Brain microvascular endothelial cell (primary cell): ENCODE data around the gene ABCC3.

Experiments used
- DNase-seq: peaks from one replicate; pipeline ENCODE4 v3.0.0-alpha.2; 2020
- H3K27ac ChIP-seq: fragments of 250-450 bp; sonication (Bioruptor Pico); 2 replicates; pipeline ENCODE4 v1.5.1; 2020; ENCODE audit warnings: mild to moderate bottlenecking, moderate library complexity
- H3K27me3 ChIP-seq: fragments of 250-450 bp; sonication (Bioruptor Pico); replicated peaks from 2 replicates; pipeline ENCODE4 v1.5.1; 2020; ENCODE audit warnings: mild to moderate bottlenecking
- H3K36me3 ChIP-seq: fragments of 250-450 bp; sonication (Bioruptor Pico); replicated peaks from 2 replicates; pipeline ENCODE4 v1.5.1; 2020; ENCODE audit warnings: mild to moderate bottlenecking
- H3K4me3 ChIP-seq: 2 replicates; pipeline ENCODE4 v1.5.1; 2011; ENCODE audit warnings: low read depth, mild to moderate bottlenecking, control low read depth, low read length, moderate library complexity
- in situ Hi-C: cut with HindIII; loops from 2 replicates; pipeline ENCODE4 v1.10.0; 2017; ENCODE audit warnings: low sequenced_read_pairs, low pct_ligation_motif_present
- TF ChIP-seq, protein P1 (sequence below): IDR thresholded peaks from 2 replicates; pipeline ENCODE4 v1.5.1; 2011; ENCODE audit warnings: low read depth, mild to moderate bottlenecking, moderate library complexity, low read length, control low read depth, inconsistent platforms; ENCODE audit errors: missing control alignments

The ABCC3 gene

DNA sequence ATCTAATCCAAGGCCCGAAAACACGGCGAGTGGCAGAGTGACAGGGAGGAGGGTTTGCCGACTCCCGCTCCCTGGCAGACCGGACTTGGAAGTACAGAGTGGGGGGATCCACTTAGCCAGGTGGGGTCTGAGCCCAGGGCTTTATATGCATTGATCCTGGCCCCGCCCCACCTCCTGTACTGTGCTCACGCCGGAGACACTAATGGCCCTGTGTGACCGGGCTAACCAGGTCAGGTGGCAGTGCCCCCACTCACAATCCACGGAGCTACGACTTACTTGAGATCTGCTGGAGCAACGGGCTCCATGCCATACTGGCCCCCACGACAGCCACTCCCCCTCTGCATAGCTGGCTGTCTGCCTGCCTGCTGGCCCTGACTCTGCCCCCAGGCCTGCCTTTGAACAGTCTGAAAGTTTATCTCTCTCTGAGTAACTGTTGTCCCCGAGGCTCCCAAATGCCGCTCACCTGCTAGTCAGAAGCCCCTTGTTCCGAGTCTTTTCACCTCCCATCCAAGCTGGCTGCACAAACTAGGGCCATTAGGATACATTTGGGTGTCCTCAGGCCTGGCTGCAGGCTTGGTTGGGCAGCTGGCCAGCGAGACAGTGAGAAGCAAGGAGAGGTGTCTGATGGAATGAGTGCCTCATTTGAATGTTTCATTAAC lies 46.2 kb upstream of the ABCC3 start:
- Histone ChIP-seq H3K27ac (no peak overlapping the region), H3K36me3 (no peaks in the 10 kb centered on the region), H3K27me3 (peaks cover 11% of the 10 kb centered on the region), H3K4me3 (no peak overlapping the region)
- no peak for DNase-seq
- in situ Hi-C loops = no loop called here
- TF ChIP-seq, protein P1, sequence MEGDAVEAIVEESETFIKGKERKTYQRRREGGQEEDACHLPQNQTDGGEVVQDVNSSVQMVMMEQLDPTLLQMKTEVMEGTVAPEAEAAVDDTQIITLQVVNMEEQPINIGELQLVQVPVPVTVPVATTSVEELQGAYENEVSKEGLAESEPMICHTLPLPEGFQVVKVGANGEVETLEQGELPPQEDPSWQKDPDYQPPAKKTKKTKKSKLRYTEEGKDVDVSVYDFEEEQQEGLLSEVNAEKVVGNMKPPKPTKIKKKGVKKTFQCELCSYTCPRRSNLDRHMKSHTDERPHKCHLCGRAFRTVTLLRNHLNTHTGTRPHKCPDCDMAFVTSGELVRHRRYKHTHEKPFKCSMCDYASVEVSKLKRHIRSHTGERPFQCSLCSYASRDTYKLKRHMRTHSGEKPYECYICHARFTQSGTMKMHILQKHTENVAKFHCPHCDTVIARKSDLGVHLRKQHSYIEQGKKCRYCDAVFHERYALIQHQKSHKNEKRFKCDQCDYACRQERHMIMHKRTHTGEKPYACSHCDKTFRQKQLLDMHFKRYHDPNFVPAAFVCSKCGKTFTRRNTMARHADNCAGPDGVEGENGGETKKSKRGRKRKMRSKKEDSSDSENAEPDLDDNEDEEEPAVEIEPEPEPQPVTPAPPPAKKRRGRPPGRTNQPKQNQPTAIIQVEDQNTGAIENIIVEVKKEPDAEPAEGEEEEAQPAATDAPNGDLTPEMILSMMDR = no peak

DNA sequence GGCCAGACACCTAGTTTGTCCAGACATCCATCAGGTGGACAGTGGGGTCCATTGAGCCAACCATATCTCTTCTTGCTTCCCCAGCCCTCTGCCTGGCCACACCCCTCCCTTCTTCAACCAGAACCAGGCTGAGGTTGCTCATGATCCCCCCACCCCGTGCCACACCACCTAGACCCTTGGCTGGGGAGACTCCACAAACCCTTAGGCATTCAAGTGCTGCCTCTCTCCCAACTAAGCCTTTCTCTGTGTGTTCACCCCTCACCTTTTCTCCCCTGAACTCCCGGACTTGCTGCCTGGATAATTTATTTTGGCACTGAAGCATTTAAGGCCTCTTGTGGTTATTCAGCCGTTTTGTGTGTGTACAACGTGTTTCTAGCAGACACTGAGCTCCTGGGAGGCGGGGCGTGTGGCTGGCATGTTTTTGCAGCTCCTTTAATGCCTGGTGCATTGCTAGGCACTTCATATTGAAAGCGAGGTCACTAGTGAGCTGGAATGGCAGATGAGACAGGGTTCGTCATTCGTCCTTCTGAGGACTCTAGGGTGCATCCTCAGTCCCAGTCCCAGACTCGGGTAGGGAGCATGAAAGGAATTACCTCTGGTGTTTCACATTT lies 45.5 kb upstream of the ABCC3 start:
- in situ Hi-C loops = no loop called here
- DNase-seq = no peak
- peaks cover 9% of the 10 kb centered on the region for H3K27me3 ChIP-seq
- TF ChIP-seq, protein P1 = no peak
- no peak overlapping the region for H3K27ac ChIP-seq
- no peaks in the 10 kb centered on the region for H3K36me3 ChIP-seq
- H3K4me3 ChIP-seq = no peak overlapping the region

DNA sequence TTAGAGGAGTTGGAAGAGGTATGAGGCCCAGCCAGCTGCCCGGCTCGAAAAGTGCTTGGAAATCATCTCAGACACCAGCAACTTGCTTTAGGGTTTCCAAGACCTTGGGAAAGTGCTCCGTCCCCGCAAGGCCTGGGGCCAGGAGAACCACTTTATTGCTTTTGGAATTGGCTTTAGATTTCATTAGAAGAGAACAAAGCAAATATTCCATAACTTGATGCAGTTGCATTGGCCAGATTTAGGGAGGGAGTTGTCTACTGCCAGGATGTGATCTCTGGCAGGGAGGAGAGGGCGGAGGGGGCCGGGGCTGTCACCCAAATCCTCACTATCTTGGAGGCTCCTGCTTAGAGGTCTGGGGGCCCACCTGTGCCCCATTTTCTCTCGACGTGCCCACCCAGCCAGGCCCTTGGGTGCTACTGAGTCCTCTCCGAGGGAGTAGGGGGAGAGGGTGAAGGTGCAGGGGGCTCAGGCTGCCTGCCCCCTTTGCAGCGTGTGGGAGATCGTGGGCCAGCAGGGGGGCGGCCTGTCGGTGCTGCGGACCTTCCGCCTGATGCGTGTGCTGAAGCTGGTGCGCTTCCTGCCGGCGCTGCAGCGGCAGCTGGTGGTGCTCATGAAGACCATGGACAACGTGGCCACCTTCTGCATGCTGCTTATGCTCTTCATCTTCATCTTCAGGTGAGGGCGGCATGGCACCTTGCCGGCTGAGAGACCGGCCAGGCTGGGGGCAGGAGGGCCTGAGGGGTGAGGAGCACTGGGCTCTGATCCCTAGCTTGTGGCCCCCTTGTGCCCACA lies 43.5 kb upstream of the ABCC3 start:
- H3K27me3 ChIP-seq = peaks cover 3% of the 10 kb centered on the region
- TF ChIP-seq, protein P1 = no peak
- no peak overlapping the region for H3K27ac ChIP-seq
- no peak overlapping the region for H3K4me3 ChIP-seq
- in situ Hi-C loops = no loop called here
- no peaks in the 10 kb centered on the region for H3K36me3 ChIP-seq
- no peak for DNase-seq

DNA sequence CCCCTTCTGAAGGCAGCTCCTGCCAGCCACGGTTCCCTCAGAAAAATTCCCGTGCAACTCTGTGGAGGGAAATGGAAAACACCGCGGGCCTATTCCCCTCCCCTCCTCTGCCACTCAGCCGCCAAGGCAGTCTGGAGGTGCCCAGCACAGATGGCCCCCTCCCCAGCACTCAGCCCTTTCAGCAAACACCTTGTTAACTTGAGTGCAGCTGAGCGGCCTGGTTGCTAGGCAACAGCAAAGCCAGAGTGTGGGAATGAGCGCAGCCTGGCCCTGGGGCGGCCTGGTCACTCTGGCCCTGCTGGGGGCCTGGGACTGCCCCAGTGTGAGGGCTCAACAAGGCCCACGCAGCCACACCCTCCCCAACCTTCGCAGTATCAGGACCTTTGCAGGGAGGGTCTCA lies 41.4 kb upstream of the ABCC3 start:
- no peaks in the 10 kb centered on the region for H3K36me3 ChIP-seq
- no peak overlapping the region for H3K4me3 ChIP-seq
- no peak overlapping the region for H3K27ac ChIP-seq
- TF ChIP-seq, protein P1 = no peak
- in situ Hi-C loops = no loop called here
- no peak for DNase-seq
- H3K27me3 ChIP-seq = peaks cover 3% of the 10 kb centered on the region

DNA sequence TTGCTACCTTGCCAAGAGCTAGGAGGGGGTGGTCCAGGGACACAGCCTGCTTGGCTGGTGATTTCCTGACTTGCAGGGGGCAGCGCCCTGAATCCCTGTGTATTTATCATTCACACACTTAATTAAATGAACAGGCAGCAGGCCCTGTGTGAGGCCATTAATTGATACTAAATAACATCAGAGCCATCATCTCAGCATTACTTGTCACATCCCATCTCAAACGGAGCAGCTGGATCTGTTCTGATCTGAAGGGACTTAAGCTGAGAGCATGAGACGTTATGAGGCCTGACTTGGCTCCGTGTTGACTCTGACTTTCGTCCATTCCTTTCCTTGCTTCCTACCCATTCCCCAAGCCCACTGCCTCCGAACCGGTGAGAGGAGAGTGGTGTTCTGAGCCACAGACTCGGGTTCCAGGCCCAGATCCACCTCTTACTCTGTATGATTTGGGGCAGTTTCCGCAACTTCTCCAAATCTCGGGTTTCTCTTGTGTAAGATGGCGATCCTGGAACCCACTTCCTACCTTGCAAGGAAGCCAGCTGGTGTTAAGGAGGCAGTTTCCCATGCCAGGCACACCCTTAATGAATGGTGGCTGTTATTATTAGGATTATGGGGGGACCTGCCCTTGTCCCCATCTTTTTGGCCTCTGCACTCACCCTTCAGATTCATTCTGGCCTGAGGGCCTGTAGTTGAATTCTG lies 40.4 kb upstream of the ABCC3 start:
- no peak overlapping the region for H3K27ac ChIP-seq
- TF ChIP-seq, protein P1 = no peak
- peaks cover 3% of the 10 kb centered on the region for H3K27me3 ChIP-seq
- no peaks in the 10 kb centered on the region for H3K36me3 ChIP-seq
- no peak overlapping the region for H3K4me3 ChIP-seq
- no peak for DNase-seq
- in situ Hi-C loops = no loop called here
